H1 (cell line): ENCODE measurements around the gene VPS26B. TPM values are rescaled to one million over a fixed set of nuclear protein-coding genes. Genes with fewer than 3 reads are reported as not detected.

Experiments
- CTCF ChIA-PET: fragments of 300-600 bp; sonication (Branson Sonifier 250); formaldehyde crosslinking; loops from one replicate; lab custom pipeline; 2021; ENCODE audit not compliant: partially characterized antibody; lab: Charles Lee
- POLR2A ChIA-PET: fragments of 300-600 bp; sonication (Branson Sonifier 250); formaldehyde crosslinking; loops from one replicate; lab custom pipeline; 2021; ENCODE audit warnings: inconsistent platforms; ENCODE audit not compliant: partially characterized antibody; lab: Charles Lee
- DNase-seq, 2 experiments: peaks; one replicate each; pipeline versions ENCODE4 v3.0.0 to v3.0.0-alpha.2; 2010 to 2022; ENCODE audit warnings: low spot score in 2 of 2, low read depth in 1 of 2, mixed read lengths in 1 of 2
- FAIRE-seq: peaks from 2 replicates; lab custom pipeline; 2011; peaks lifted over from hg19 to GRCh38; lab: Jason Lieb, UNC
- H2AFZ ChIP-seq: 2 replicates; pipeline ENCODE4 v1.8.1; 2012; ENCODE audit warnings: low read length, inconsistent platforms
- H2AK5ac ChIP-seq: 2 replicates; pipeline ENCODE4 v1.6.1; 2013; ENCODE audit warnings: low read depth, low read length
- H2BK120ac ChIP-seq: replicated peaks from 2 replicates; pipeline ENCODE3; 2013; ENCODE audit warnings: low read depth, low read length, inconsistent platforms
- H2BK12ac ChIP-seq: 2 replicates; pipeline ENCODE4 v1.6.1; 2013; ENCODE audit warnings: low read depth, low read length
- H2BK15ac ChIP-seq: 2 replicates; pipeline ENCODE4 v1.6.1; 2013; ENCODE audit warnings: low read length
- H2BK20ac ChIP-seq: 2 replicates; pipeline ENCODE4 v1.6.1; 2013; ENCODE audit warnings: low read length
- H2BK5ac ChIP-seq: 2 replicates; pipeline ENCODE4 v1.6.1; 2013; ENCODE audit warnings: low read depth, low read length
- H3K14ac ChIP-seq: 2 replicates; pipeline ENCODE4 v1.6.1; 2013; ENCODE audit warnings: inconsistent platforms; ENCODE audit not compliant: insufficient read length
- H3K18ac ChIP-seq: 2 replicates; pipeline ENCODE4 v1.6.1; 2013; ENCODE audit warnings: low read length; ENCODE audit errors: extremely low read depth
- H3K23ac ChIP-seq: 2 replicates; pipeline ENCODE4 v1.6.1; 2013; ENCODE audit warnings: inconsistent platforms; ENCODE audit not compliant: insufficient read length
- H3K23me2 ChIP-seq: 2 replicates; pipeline ENCODE4 v1.6.1; 2013; ENCODE audit warnings: low read depth, low read length
- H3K27ac ChIP-seq: 2 replicates; pipeline ENCODE4 v1.6.1; 2011; ENCODE audit warnings: low read depth, low read length, inconsistent platforms
- H3K27me3 ChIP-seq, 4 experiments: replicated peaks in 1 of 4; 1 replicate in 1 of 4; 2 replicates in 3 of 4; pipeline versions ENCODE4 v1.6.1 to v1.8.1; 2011 to 2013; ENCODE audit warnings: low read length in 3 of 4, mild to moderate bottlenecking in 3 of 4, inconsistent platforms in 2 of 4, mixed read lengths in 2 of 4, moderate library complexity in 1 of 4; ENCODE audit not compliant: control insufficient read depth in 3 of 4, insufficient read depth in 3 of 4; ENCODE audit errors: extremely low read depth in 1 of 4
- H3K36me3 ChIP-seq, 4 experiments: 2 replicates each; pipeline versions ENCODE4 v1.6.1 to v1.8.1; 2011 to 2013; ENCODE audit warnings: mild to moderate bottlenecking in 4 of 4, low read length in 3 of 4, moderate library complexity in 2 of 4, control low read depth in 1 of 4, inconsistent platforms in 1 of 4; ENCODE audit not compliant: insufficient read depth in 4 of 4, control insufficient read depth in 2 of 4
- H3K4ac ChIP-seq: replicated peaks from 2 replicates; pipeline ENCODE3; 2013; ENCODE audit warnings: low read length, low read depth, mixed read lengths, inconsistent platforms; ENCODE audit not compliant: insufficient read length
- H3K4me1 ChIP-seq, 4 experiments: replicated peaks in 1 of 4; 1 replicate in 1 of 4; 2 replicates in 3 of 4; pipeline versions ENCODE4 v1.6.1 to v1.8.1; 2011 to 2013; ENCODE audit warnings: low read length in 3 of 4, inconsistent platforms in 2 of 4, mixed read lengths in 1 of 4; ENCODE audit not compliant: insufficient read depth in 4 of 4, control insufficient read depth in 3 of 4
- H3K4me2 ChIP-seq, 2 experiments: 2 replicates each; pipeline versions ENCODE4 v1.6.1 to v1.8.1; 2011 to 2013; ENCODE audit warnings: low read depth in 2 of 2, low read length in 2 of 2, control low read depth in 1 of 2, inconsistent platforms in 1 of 2, mild to moderate bottlenecking in 1 of 2; ENCODE audit not compliant: insufficient read depth in 1 of 2
- H3K4me3 ChIP-seq, 4 experiments: fragments of 200-600, 300-600 bp in 1 of 4; sonication (generic), shearing (Covaris generic), sonication (Bioruptor Twin) in 1 of 4; 2 replicates each; pipeline versions ENCODE4 v1.5.1 to v1.8.1; 2011 to 2016; ENCODE audit warnings: low read length in 4 of 4, low read depth in 3 of 4, control low read depth in 2 of 4, inconsistent platforms in 2 of 4, mild to moderate bottlenecking in 2 of 4, mixed read lengths in 1 of 4, moderate library complexity in 1 of 4; ENCODE audit not compliant: insufficient read depth in 2 of 4; ENCODE audit errors: extremely low read depth in 1 of 4
- H3K56ac ChIP-seq: replicated peaks from 2 replicates; pipeline ENCODE3; 2013; ENCODE audit warnings: low read depth, mild to moderate bottlenecking, mixed read lengths, low read length, inconsistent platforms; ENCODE audit not compliant: insufficient read length
- H3K79me1 ChIP-seq: 2 replicates; pipeline ENCODE4 v1.6.1; 2013; ENCODE audit warnings: low read depth, low read length, control low read depth
- H3K79me2 ChIP-seq, 2 experiments: 2 replicates each; pipeline versions ENCODE4 v1.6.1 to v1.8.1; 2012 to 2013; ENCODE audit warnings: low read length in 2 of 2, mild to moderate bottlenecking in 2 of 2, inconsistent platforms in 1 of 2; ENCODE audit not compliant: insufficient read depth in 2 of 2, control insufficient read depth in 1 of 2
- H3K9ac ChIP-seq, 4 experiments: replicated peaks in 1 of 4; 1 replicate in 1 of 4; 2 replicates in 3 of 4; pipeline versions ENCODE4 v1.6.1 to v1.8.1; 2011 to 2013; ENCODE audit warnings: low read depth in 3 of 4, low read length in 3 of 4, control low read depth in 2 of 4, mild to moderate bottlenecking in 2 of 4, moderate library complexity in 2 of 4, inconsistent platforms in 1 of 4; ENCODE audit errors: extremely low read depth in 1 of 4
- H3K9me3 ChIP-seq, 2 experiments: 2 replicates each; pipeline versions ENCODE4 v1.6.1 to v1.8.1; 2012 to 2013; ENCODE audit warnings: mild to moderate bottlenecking in 2 of 2, moderate library complexity in 2 of 2, control low read depth in 1 of 2, inconsistent platforms in 1 of 2, low read depth in 1 of 2, low read length in 1 of 2, mixed read lengths in 1 of 2; ENCODE audit not compliant: insufficient read depth in 2 of 2
- H4K20me1 ChIP-seq, 2 experiments: replicated peaks in 1 of 2; 2 replicates each; pipeline versions ENCODE3 to v1.8.1; 2011 to 2013; ENCODE audit warnings: inconsistent platforms in 2 of 2, low read length in 2 of 2, mild to moderate bottlenecking in 1 of 2; ENCODE audit not compliant: insufficient read depth in 2 of 2, control insufficient read depth in 1 of 2
- H4K5ac ChIP-seq: 2 replicates; pipeline ENCODE4 v1.6.1; 2013; ENCODE audit warnings: low read length, low read depth, mixed read lengths, inconsistent platforms; ENCODE audit not compliant: insufficient read length
- H4K8ac ChIP-seq: 2 replicates; pipeline ENCODE4 v1.8.0; 2013; ENCODE audit warnings: mild to moderate bottlenecking, moderate library complexity, low read length, inconsistent platforms; ENCODE audit not compliant: insufficient read depth; ENCODE audit errors: extremely low read depth
- H4K91ac ChIP-seq: replicated peaks from 2 replicates; pipeline ENCODE3; 2013; ENCODE audit warnings: low read length, mixed read lengths, inconsistent platforms; ENCODE audit not compliant: insufficient read length
- ASH2L ChIP-seq: fragments of 200-600, 300-600 bp; sonication (generic); IDR thresholded peaks from one replicate; pipeline ENCODE4 v1.7.1; 2017; ENCODE audit warnings: low read length
- CHD2 ChIP-seq: IDR thresholded peaks from 2 replicates; pipeline ENCODE4 v1.6.1; 2012; ENCODE audit warnings: low read length, improper control_type of control experiment
- EZH2 ChIP-seq: fragments of 200-600 bp; sonication (generic); IDR thresholded peaks from 2 replicates; pipeline ENCODE4 v1.7.1; 2012; ENCODE audit warnings: low read depth, mild to moderate bottlenecking, moderate library complexity, low read length, inconsistent platforms; ENCODE audit not compliant: severe bottlenecking
- KDM4A ChIP-seq: IDR thresholded peaks from one replicate; pipeline ENCODE4 v1.7.1; 2012; ENCODE audit warnings: low read depth, mild to moderate bottlenecking, moderate library complexity, low read length, inconsistent platforms; ENCODE audit not compliant: severe bottlenecking
- RNF2 ChIP-seq: fragments of 200-900, 300-1000 bp; sonication (generic); IDR thresholded peaks from 2 replicates; pipeline ENCODE4 v1.7.1; 2016; ENCODE audit warnings: borderline replicate concordance, low read depth, mild to moderate bottlenecking, antibody characterized with exemption, low read length; ENCODE audit not compliant: poor library complexity, severe bottlenecking; ENCODE audit errors: missing control alignments
- RXRA ChIP-seq: IDR thresholded peaks from 2 replicates; pipeline ENCODE4 v1.6.1; 2011; ENCODE audit warnings: low read depth, mild to moderate bottlenecking, low read length, moderate library complexity; ENCODE audit not compliant: insufficient read depth
- SIRT6 ChIP-seq: IDR thresholded peaks from one replicate; pipeline ENCODE4 v1.7.1; 2012; ENCODE audit warnings: low read length, inconsistent platforms
- SIX5 ChIP-seq: IDR thresholded peaks from 2 replicates; pipeline ENCODE4 v1.6.1; 2011; ENCODE audit warnings: mild to moderate bottlenecking, low read depth, low read length
- ZNF274 ChIP-seq: IDR thresholded peaks from 2 replicates; pipeline ENCODE4 v1.7.0; 2012; ENCODE audit warnings: low read length, borderline replicate concordance; ENCODE audit errors: extremely low read depth
- WGBS, 2 experiments: shearing (Covaris generic) in 1 of 2; methylation state at CpG; one replicate each; pipeline versions ENCODE4 v1.1.6 to v1.1.7; 2013 to 2015; ENCODE audit warnings: low lambda C conversion rate in 2 of 2, mixed read lengths in 2 of 2, inconsistent platforms in 1 of 2, low coverage in 1 of 2, missing lambda C conversion rate in 1 of 2; ENCODE audit not compliant: insufficient replicate concordance in 2 of 2, insufficient coverage in 1 of 2, insufficient read length in 1 of 2; ENCODE audit errors: extremely low coverage in 1 of 2, missing lambda C conversion rate in 1 of 2; 5-methylcytosine and 5-hydroxymethylcytosine counted together
- polyA plus RNA-seq, 7 experiments: library from polyadenylated mRNA; depleted of rRNA in 3 of 7; stranded (reverse) in 5 of 7; unstranded in 2 of 7; fragments of >200 nt in 5 of 7; fragments of 200-250 nt in 2 of 7; gene quantifications; 1 replicate in 5 of 7; 2 replicates in 1 of 7; 4 replicates in 1 of 7; pipeline versions ENCODE4 v1.2.1 to v1.2.3, GENCODE V29; 2011 to 2013; ENCODE audit warnings: missing spikeins in 2 of 7, mixed read lengths in 2 of 7
- total RNA-seq: library from RNA; stranded (reverse); fragmentation: NEBNext Ultra II Directional; extraction: Animal tissue kit (Norgen Biotek cat#: 25700); gene quantifications from 2 replicates; pipeline ENCODE4 v1.2.1, GENCODE V29; 2021
- TF ChIP-seq, protein P1 (sequence below): IDR thresholded peaks from 2 replicates; pipeline ENCODE4 v1.6.1; 2011; ENCODE audit warnings: low read depth, mild to moderate bottlenecking, low read length; ENCODE audit not compliant: insufficient read depth

Gene VPS26B
- total and polyA plus RNA-seq, 2 of the 8 experiments (the other 6 are each of a cell fraction or from before 2014, with no cell fraction given), result 18.3 to 27.0 TPM

DNA sequence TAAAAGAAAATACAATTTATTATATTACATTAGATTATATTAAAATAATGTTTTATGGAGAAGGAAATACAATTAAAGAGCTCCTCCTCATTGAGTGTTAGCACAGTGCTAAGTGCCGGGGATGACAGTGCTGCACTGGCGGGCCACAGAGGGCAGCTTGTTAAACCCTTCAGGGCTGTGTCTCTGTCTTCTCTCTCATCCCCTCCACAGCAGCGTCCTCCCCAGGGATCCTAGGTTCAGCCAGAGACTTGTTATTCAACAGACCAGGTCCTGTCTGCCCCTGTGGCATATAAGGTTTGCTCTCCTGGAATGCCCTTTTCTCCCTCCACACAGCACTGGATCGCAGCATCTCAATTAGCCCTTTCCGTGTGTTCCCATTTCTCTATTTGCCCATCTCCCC, 14.5 kb downstream of the VPS26B start:
- Histone ChIP-seq H2AK5ac (no peak overlapping the region), H4K20me1 (no peaks in the 10 kb centered on the region), H4K91ac (no peak overlapping the region), H2BK20ac (no peak overlapping the region), H3K36me3 (peaks cover 0 to 8% (median 3%) of the 10 kb centered on the region in 4 experiments; a peak in 3 of 8 replicates), H3K18ac (no peak overlapping the region), H2BK5ac (no peak overlapping the region), H3K79me2 (no peaks in the 10 kb centered on the region), H3K9me3 (no peaks in the 10 kb centered on the region), H3K23ac (no peak overlapping the region), H2BK15ac (no peak overlapping the region), H3K4me3 (no peak overlapping the region), H2BK12ac (no peak overlapping the region), H4K8ac (no peak overlapping the region), H4K5ac (no peak overlapping the region), H3K9ac (no peak overlapping the region), H2BK120ac (no peak overlapping the region), H2AFZ (no peak overlapping the region), H3K14ac (no peak overlapping the region), H3K4me2 (no peak overlapping the region), H3K56ac (no peak overlapping the region), H3K27ac (no peak overlapping the region), H3K79me1 (no peaks in the 10 kb centered on the region; the same call in 1 of the 2 replicates), H3K23me2 (no peaks in the 10 kb centered on the region), H3K4me1 (no peaks in the 10 kb centered on the region), H3K4ac (no peak overlapping the region), H3K27me3 (no peaks in the 10 kb centered on the region)
- DNase-seq (no peak), FAIRE-seq (no peak)
- POLR2A ChIA-PET, result interaction anchor here (2.4 kb wide), 1 partner anchor 14 kb away, joined by 6 read pairs; the partner anchor contains the start of gene VPS26B
- TF ChIP-seq SIX5, result no peak
- no peak for TF ChIP-seq ASH2L
- TF ChIP-seq RXRA, result no peak
- no peak for TF ChIP-seq EZH2
- TF ChIP-seq KDM4A, result no peak
- no peak for TF ChIP-seq CHD2
- TF ChIP-seq ZNF274, result no peak
- TF ChIP-seq RNF2, result no peak
- TF ChIP-seq, protein P1, sequence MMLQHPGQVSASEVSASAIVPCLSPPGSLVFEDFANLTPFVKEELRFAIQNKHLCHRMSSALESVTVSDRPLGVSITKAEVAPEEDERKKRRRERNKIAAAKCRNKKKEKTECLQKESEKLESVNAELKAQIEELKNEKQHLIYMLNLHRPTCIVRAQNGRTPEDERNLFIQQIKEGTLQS, result no peak
- TF ChIP-seq SIRT6, result no peak
- WGBS, 2 experiments, result 94% methylated on average over 5 of the region's 5 CpGs; no CpG with 5 or more reads in 1 of the 2 experiments
- CTCF ChIA-PET, result interaction anchor here (1.0 to 1.6 kb wide), 3 partner anchors 9 to 10 kb away, joined by 3 to 5 read pairs (median 3); no protein-coding TSS in a partner anchor
